Activated naive CD8-positive, alpha-beta T cell treated with anti-CD3 and anti-CD28 coated beads, Interleukin-2, amount 50 U/mL, for 16 hours (primary cell): ENCODE measurements around the gene PAPLN.

Experiments used
- DNase-seq: peaks from one replicate; pipeline ENCODE4 v3.0.0-alpha.2; 2020; ENCODE audit warnings: low read depth, low spot score

Gene PAPLN

DNA sequence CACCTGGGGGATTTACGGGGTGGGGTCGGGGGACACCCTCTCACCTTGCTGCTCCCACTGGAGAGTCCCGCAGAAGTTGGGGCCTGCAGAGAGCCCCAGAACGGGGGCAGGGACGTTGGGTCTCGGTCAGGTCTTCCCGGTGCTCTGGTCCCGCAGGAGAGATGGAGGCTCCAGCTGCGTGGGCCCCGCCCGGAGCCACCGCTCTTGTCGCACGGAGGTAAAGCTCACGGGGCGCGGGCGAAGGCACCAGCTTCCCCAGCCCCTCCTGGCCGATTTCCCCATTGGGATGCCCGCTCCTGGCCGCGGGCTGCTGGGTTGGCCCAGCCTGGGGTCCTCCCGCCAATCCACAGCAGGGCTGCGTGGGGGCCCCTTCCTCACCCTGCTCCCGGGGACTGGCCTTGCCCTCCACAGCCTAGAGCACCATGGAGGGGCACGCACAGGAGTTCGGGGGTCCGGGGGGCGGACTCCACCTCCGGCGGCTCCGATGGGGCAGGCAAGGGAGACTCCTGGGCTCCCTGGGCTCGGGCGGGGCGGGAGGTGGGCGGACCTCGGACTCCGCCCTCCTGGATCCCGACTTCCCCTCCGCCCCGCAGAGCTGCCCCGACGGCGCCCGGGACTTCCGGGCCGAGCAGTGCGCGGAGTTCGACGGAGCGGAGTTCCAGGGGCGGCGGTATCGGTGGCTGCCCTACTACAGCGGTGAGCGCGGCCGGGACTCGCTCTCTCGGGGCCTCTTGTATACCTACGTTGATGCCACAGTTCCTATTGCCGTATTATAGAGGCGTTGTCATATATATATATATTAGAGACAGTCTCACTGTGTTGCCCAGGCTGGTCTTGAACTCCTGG lies 8.4 kb downstream of the PAPLN start:
- DNase-seq: no peak

DNA sequence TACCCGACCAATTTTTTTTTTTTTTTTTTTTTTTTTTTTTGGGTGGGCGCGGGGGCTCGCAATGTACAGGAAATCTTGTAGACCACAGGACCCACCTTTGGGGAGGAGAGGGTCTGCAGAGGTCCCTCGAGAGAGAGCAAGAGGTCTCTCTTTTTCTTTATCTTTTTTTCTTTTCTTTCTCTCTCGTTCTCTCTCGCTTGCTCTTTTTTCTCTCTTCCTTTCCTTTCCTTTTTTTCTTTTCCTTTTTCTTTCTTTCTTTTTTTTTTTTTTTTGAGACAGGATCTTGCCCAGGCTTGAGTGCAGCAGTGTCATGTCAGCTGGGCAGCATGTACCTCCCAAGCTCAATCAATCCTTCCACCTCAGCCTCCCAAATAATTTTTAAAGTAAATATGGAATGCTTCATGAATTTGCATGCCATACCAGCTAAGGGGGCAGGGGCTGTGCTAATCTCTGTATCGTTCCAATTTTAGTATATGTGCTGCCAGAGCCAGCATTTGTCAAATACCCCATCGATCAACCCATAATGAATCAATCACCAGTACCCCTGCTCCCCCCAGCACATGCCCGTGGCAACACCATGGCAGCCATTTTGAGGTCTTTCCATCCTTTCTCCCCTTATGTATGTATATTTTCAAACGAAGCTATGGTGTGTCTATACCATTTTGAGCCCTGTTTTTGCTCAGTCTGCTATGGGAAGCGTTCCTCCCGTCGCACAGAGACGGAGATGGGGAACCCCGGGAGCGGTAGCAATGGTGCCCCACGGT lies 9.3 kb downstream of the PAPLN start:
- no peak for DNase-seq

- DNase-seq: no peak
Measured at GRCh38 chr14:73248108-73248868, 11.0 kb downstream of the PAPLN start.

- DNase-seq: no peak
Measured at GRCh38 chr14:73249108-73249507, 11.8 kb downstream of the PAPLN start.

- DNase-seq: no peak
Measured at GRCh38 chr14:73249564-73250316, 12.4 kb downstream of the PAPLN start.

DNA sequence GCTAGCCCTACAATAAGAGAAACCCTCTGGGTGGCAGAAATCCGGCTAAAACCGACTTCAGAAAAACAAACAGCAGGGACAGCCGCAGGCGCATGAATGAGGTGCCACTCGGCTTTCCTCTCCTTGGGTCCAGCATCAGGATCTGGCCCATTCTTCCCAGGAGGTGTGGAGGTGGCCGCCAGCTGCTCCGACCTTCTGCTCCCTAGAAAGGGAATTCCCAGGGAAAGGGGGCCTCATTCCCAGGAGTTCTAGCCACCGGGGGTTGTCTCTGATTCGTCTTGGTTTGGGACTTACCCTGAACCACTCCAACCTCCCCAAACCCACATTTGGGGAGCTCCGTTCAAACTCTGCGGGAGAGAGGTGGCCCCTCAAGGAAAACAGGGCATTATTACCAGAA lies 13.0 kb downstream of the PAPLN start:
- no peak for DNase-seq

DNA sequence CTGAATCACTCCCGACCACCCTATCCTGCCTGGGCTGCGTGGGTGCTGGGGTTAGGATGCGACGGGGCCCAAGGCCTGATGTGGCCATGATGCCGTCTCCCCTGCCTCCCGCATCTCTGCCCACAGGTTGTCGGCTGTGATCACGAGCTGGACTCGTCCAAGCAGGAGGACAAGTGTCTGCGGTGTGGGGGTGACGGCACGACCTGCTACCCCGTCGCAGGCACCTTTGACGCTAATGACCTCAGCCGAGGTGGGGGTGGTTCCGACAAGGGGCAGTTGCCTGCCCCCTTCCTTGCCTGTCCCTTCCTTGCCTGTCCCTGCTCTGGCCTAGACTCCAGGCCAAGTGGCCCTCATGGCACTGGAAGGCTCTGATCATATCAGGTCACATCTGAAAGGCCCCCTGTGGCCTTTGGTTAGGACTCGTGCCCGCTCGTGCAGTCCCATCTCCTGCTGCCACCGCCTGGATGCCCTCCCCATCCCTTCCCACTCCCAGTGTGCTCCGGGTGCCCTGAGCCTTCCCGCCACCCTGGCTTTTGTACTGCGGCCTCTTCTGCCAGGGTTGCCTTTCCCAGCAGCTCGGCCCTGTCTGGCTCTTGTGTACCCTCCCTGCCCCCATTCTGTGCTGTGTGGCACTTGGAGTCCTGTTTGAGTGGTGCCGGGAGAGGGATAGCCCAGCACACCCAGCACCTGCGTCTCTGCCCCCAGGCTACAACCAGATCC lies 13.6 kb downstream of the PAPLN start:
- DNase-seq: no peak

- DNase-seq: no peak
Measured at GRCh38 chr14:73251516-73252215, 14.4 kb downstream of the PAPLN start.

DNA sequence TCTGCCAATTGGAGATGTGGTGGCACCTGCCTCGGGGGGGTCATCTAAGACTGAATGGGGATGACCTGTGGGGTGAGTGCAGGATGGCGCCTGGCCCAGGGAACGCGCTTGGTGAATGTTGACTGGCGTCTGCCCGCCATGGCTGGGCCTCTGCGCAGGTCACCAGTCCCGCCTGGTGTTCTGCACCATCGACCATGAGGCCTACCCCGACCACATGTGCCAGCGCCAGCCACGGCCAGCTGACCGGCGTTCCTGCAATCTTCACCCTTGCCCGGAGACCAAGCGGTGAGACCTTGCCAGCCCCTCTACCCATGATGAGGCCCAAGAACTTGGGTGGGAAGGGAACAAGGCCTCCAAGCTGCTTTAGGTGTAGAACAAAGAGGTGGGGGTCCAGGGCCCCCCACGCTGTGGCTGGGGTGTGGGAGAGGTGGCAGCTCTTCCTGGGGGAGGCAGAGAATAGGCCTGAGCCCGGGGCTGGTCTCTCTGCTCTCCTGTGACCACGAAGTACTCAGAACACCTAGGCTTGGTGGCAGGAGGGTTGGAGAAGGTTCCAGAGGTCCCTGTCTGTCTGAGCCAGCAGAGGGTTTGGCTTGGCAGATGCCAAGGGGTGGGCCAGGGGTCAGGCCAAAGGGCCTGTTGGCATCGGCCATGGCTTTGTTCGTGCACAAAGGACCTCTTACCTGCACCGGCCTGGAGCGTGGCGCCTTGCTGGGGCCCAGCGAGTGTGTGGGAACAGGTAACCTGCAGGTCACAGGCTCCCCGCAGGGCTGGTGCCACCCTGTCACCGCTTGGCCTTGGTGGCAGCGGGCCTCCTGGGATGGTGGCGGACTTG lies 15.4 kb downstream of the PAPLN start:
- no peak for DNase-seq

DNA sequence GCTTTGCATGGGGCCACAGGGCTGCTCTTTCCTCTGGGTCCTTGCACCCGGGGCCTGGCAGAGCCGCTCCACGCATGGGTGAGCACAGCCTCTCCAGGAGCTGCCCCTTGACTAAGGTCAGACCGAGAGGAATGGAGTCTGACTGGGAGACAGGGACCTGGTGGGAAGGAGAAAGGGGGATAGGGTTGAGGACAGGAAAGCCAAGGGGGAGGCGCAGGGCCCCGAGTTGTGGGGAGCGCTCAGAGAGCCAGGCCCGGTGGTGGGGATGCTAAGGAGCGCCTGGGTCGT lies 16.0 kb downstream of the PAPLN start:
- no peak for DNase-seq

DNA sequence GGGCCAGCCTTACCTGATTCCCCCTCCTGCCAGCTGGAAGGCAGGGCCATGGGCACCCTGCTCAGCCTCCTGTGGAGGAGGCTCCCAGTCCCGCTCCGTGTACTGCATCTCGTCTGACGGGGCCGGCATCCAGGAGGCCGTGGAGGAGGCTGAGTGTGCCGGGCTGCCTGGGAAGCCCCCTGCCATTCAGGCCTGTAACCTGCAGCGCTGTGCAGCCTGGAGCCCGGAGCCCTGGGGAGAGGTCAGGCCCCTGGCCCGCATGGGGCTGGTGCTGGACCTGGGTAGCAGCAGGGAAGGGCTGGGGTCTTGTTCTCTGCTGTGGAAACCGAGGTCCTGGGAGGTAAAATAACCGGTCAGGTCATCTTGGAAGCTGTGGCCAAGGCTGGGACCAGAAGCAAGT lies 16.4 kb downstream of the PAPLN start:
- DNase-seq: no peak

- DNase-seq: no peak
Measured at GRCh38 chr14:73254247-73255004, 17.1 kb downstream of the PAPLN start.

- no peak for DNase-seq
Measured at GRCh38 chr14:73255005-73255400, 17.7 kb downstream of the PAPLN start.

DNA sequence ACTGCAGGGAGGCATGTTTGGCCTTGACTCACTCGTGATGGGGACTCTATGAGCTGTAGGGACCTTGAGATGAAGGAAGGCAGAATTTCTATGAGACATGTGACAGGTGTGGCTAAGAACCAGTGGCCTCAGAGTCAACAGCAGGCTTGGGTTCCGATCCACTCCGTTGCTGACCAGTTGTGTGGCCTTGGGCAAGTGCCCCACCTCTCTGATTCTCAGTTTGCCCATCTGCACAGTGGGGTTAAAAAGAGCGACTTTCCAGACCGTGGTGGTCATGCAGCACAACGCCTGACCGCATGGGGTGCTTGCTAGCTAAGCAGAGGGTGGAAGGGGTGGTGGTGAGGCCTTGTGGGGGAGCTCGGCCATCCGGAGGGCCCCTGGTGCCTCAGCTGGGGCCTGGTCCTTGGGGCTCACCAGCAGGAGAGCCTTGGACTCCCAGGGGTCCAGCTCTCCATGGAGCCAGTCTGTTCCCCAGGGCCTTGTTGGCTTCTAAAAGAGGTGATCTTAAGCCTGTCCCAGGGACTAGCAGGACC lies 18.5 kb downstream of the PAPLN start:
- DNase-seq: no peak

- no peak for DNase-seq
Measured at GRCh38 chr14:73258076-73258475, 20.8 kb downstream of the PAPLN start.

DNA sequence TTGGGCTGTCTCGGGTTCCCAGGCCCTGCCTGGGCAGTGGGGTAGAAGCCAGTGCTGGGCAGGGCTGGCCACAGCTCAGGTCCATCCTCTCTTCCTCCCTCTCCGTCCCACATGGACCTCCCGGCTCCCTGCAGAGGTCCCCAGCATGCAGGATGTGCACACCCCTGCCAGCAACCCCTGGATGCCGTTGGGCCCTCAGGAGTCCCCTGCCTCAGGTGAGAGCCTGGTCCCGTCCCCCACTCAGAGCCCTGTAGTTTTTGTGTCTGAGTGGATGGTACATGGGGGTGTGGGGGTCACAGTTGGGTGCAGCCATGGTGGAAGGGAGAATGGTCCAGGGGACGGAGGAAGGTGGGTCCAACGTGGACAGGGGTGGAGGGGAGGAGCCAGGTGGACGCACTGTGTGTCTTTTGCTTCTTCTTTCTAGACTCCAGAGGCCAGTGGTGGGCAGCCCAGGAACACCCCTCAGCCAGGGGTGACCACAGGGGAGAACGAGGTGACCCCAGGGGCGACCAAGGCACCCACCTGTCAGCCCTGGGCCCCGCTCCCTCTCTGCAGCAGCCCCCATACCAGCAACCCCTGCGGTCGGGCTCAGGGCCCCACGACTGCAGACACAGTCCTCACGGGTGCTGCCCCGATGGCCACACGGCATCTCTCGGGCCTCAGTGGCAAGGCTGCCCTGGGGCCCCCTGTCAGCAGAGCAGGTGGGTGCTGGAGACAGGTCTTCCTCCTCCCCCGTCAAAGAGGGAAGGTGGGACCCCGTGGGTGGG lies 21.7 kb downstream of the PAPLN start:
- no peak for DNase-seq

DNA sequence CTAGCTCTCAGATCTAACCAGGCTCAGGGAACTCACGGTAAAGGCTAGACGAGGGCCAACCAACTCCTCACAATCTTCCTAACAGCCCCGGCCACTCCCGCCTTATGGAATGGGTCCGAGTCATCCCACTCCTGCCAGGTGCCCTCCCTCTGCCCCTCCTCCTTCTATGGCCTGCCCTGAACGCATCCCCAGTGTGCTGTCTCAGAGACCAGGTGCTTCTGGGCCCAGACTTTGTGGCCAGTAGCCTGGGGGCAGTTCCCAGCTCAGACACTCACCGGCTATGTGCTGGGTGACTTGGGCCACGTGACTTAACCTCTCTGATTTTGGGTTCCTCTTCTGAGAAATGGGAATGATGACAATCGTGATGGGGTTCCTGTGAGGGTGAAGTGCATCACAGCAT lies 22.5 kb downstream of the PAPLN start:
- DNase-seq: no peak

GRCh38 chr14:73260574-73260973 lies 23.3 kb downstream of the PAPLN start:
- no peak for DNase-seq
